IMR-90 (cell line): ENCODE measurements around the gene RASGEF1C. TPM values are rescaled to one million over a fixed set of nuclear protein-coding genes. Genes with fewer than 3 reads are reported as not detected.

Experiments
- ATAC-seq: fragments of 200-7000 bp; cut with Tn5 transposase; 2 replicates; pipeline ENCODE4 v1.9.1; 2020; ENCODE audit warnings: low read depth, mild to moderate bottlenecking, moderate library complexity
- BruUV-seq: library from RNA; stranded (reverse); fragments of 400-500 nt; replicated peaks from 2 replicates; lab custom pipeline; 2021; lab: Mats Ljungman, UMichigan
- CTCF ChIA-PET: fragments of 300-600 bp; formaldehyde crosslinking; extraction: SDS; loops from one replicate; lab custom pipeline; 2021; ENCODE audit warnings: antibody characterized with exemption; lab: Yijun Ruan, JAX
- POLR2A ChIA-PET: fragments of 300-600 bp; sonication (Branson Sonifier 250); formaldehyde crosslinking; loops from one replicate; lab custom pipeline; 2022; ENCODE audit warnings: antibody characterized with exemption; ENCODE audit not compliant: unreplicated experiment; lab: Charles Lee
- DNase-seq: peaks from one replicate; pipeline ENCODE4 v3.0.0; 2013
- H2AFZ ChIP-seq: replicated peaks from 2 replicates; pipeline ENCODE3; 2013; ENCODE audit warnings: low read length, mild to moderate bottlenecking; ENCODE audit not compliant: poor library complexity
- H2AK5ac ChIP-seq: 2 replicates; pipeline ENCODE4 v1.6.1; 2013; ENCODE audit warnings: low read depth, low read length, inconsistent platforms
- H2AK9ac ChIP-seq: replicated peaks from 2 replicates; pipeline ENCODE3; 2013; ENCODE audit warnings: mild to moderate bottlenecking, low read depth, low read length, moderate library complexity; ENCODE audit not compliant: poor library complexity
- H2BK120ac ChIP-seq: 2 replicates; pipeline ENCODE4 v1.6.1; 2013; ENCODE audit warnings: low read depth, low read length, inconsistent platforms
- H2BK15ac ChIP-seq: 3 replicates; pipeline ENCODE4 v1.6.1; 2013; ENCODE audit warnings: low read depth, low read length, inconsistent platforms
- H2BK20ac ChIP-seq: 2 replicates; pipeline ENCODE4 v1.6.1; 2013; ENCODE audit warnings: low read depth, mild to moderate bottlenecking, inconsistent platforms, low read length, moderate library complexity
- H2BK5ac ChIP-seq: 2 replicates; pipeline ENCODE4 v1.6.1; 2013; ENCODE audit warnings: mild to moderate bottlenecking, low read depth, low read length, inconsistent platforms; ENCODE audit not compliant: poor library complexity, severe bottlenecking
- H3K14ac ChIP-seq: replicated peaks from 2 replicates; pipeline ENCODE4 v1.6.1; 2013; ENCODE audit warnings: low read depth, low read length, inconsistent platforms
- H3K18ac ChIP-seq: 2 replicates; pipeline ENCODE4 v1.6.1; 2013; ENCODE audit warnings: low read depth, low read length, control low read depth
- H3K23ac ChIP-seq: 2 replicates; pipeline ENCODE4 v1.6.1; 2013; ENCODE audit warnings: low read depth, low read length, inconsistent platforms
- H3K27ac ChIP-seq: 2 replicates; pipeline ENCODE4 v1.5.1; 2013; ENCODE audit warnings: mild to moderate bottlenecking, control low read depth, low read length; ENCODE audit not compliant: insufficient read depth
- H3K27me3 ChIP-seq: 2 replicates; pipeline ENCODE4 v1.6.1; 2013; ENCODE audit warnings: low read length; ENCODE audit not compliant: control insufficient read depth, insufficient read depth
- H3K36me3 ChIP-seq: 2 replicates; pipeline ENCODE4 v1.6.1; 2013; ENCODE audit warnings: low read length, mixed read lengths; ENCODE audit not compliant: control insufficient read depth, insufficient read depth
- H3K4ac ChIP-seq: 2 replicates; pipeline ENCODE4 v1.6.1; 2013; ENCODE audit warnings: low read depth, low read length, inconsistent platforms
- H3K4me1 ChIP-seq: 2 replicates; pipeline ENCODE4 v1.6.1; 2013; ENCODE audit warnings: low read length, mixed read lengths; ENCODE audit not compliant: control insufficient read depth, insufficient read depth
- H3K4me2 ChIP-seq: 2 replicates; pipeline ENCODE4 v1.6.1; 2013; ENCODE audit warnings: low read depth, mild to moderate bottlenecking, control low read depth, low read length, moderate library complexity
- H3K4me3 ChIP-seq: 2 replicates; pipeline ENCODE4 v1.5.1; 2013; ENCODE audit warnings: low read depth, mild to moderate bottlenecking, control low read depth, low read length, moderate library complexity; ENCODE audit not compliant: insufficient read depth
- H3K56ac ChIP-seq: 2 replicates; pipeline ENCODE4 v1.6.1; 2013; ENCODE audit warnings: low read length, inconsistent platforms; ENCODE audit not compliant: insufficient read depth; ENCODE audit errors: extremely low read depth
- H3K79me1 ChIP-seq, 2 experiments: 2 replicates each; pipeline ENCODE4 v1.6.1; 2013; ENCODE audit warnings: low read length in 2 of 2, inconsistent platforms in 1 of 2, low read depth in 1 of 2
- H3K9ac ChIP-seq: 2 replicates; pipeline ENCODE4 v1.6.1; 2013; ENCODE audit warnings: low read depth, low read length, control low read depth
- H3K9me1 ChIP-seq: 2 replicates; pipeline ENCODE4 v1.6.1; 2013; ENCODE audit warnings: low read length, inconsistent platforms; ENCODE audit not compliant: insufficient read depth
- H3K9me3 ChIP-seq: 2 replicates; pipeline ENCODE4 v1.6.1; 2013; ENCODE audit warnings: low read length; ENCODE audit not compliant: control insufficient read depth, insufficient read depth
- H4K20me1 ChIP-seq: 2 replicates; pipeline ENCODE4 v1.6.1; 2013; ENCODE audit warnings: low read length, inconsistent platforms; ENCODE audit not compliant: insufficient read depth
- H4K5ac ChIP-seq: 2 replicates; pipeline ENCODE4 v1.6.1; 2013; ENCODE audit warnings: mild to moderate bottlenecking, low read depth, low read length, control low read depth
- H4K8ac ChIP-seq, 2 experiments: 2 replicates each; pipeline ENCODE4 v1.6.1; 2013; ENCODE audit warnings: low read depth in 2 of 2, low read length in 2 of 2, control low read depth in 1 of 2, inconsistent platforms in 1 of 2
- H4K91ac ChIP-seq: 2 replicates; pipeline ENCODE4 v1.6.1; 2013; ENCODE audit warnings: low read depth, low read length, inconsistent platforms; ENCODE audit not compliant: insufficient read depth
- CEBPB ChIP-seq: IDR thresholded peaks from 2 replicates; pipeline ENCODE4 v1.6.1; 2012; ENCODE audit warnings: low read depth, low read length, improper control_type of control experiment
- CHD1 ChIP-seq: IDR thresholded peaks from 2 replicates; pipeline ENCODE4 v1.6.1; 2012; ENCODE audit warnings: low read depth, low read length, improper control_type of control experiment
- ELK1 ChIP-seq: fragments of 150-350 bp; IDR thresholded peaks from 2 replicates; pipeline ENCODE4 v1.6.1; 2016; ENCODE audit warnings: low read depth, mild to moderate bottlenecking, low read length, moderate library complexity, borderline replicate concordance
- FOS ChIP-seq: fragments of 150-350 bp; IDR thresholded peaks from 2 replicates; pipeline ENCODE4 v1.6.1; 2016; ENCODE audit warnings: low read depth, low read length
- MAFK ChIP-seq: IDR thresholded peaks from 2 replicates; pipeline ENCODE4 v1.6.1; 2012; ENCODE audit warnings: low read depth, low read length, improper control_type of control experiment
- MAZ ChIP-seq: IDR thresholded peaks from 2 replicates; pipeline ENCODE4 v1.6.1; 2012; ENCODE audit warnings: low read depth, mild to moderate bottlenecking, low read length, improper control_type of control experiment, moderate library complexity, borderline replicate concordance
- MXI1 ChIP-seq: IDR thresholded peaks from 2 replicates; pipeline ENCODE4 v1.6.1; 2012; ENCODE audit warnings: low read depth, mild to moderate bottlenecking, low read length, moderate library complexity, borderline replicate concordance
- NFE2L2 ChIP-seq: fragments of 150-350 bp; IDR thresholded peaks from 2 replicates; pipeline ENCODE4 v1.6.1; 2016; ENCODE audit warnings: low read depth, mild to moderate bottlenecking, low read length
- POLR2A ChIP-seq: IDR thresholded peaks from 2 replicates; pipeline ENCODE4 v1.6.1; 2012; ENCODE audit warnings: mild to moderate bottlenecking, low read depth, low read length
- RFX5 ChIP-seq: IDR thresholded peaks from 2 replicates; pipeline ENCODE4 v1.8.0; 2012; ENCODE audit warnings: low read depth, mild to moderate bottlenecking, low read length, moderate library complexity
- WGBS, 2 experiments: methylation state at CpG; one replicate each; pipeline versions ENCODE4 v1.1.5 to v1.1.7; 2013; ENCODE audit warnings: missing lambda C conversion rate in 2 of 2; ENCODE audit not compliant: insufficient read length in 1 of 2; ENCODE audit errors: extremely low coverage in 2 of 2; 5-methylcytosine and 5-hydroxymethylcytosine counted together
- dilution Hi-C: fragments of 300-500 bp; cut with HindIII; formaldehyde crosslinking; loops from one replicate; pipeline ENCODE4 v1.14.3; 2018; ENCODE audit warnings: low sequenced_read_pairs; ENCODE audit not compliant: unreplicated experiment
- in situ Hi-C: fragments of 300-500 bp; cut with MboI; formaldehyde crosslinking; loops from 3 replicates; pipeline ENCODE4 v1.14.3; 2019; ENCODE audit warnings: low sequenced_read_pairs, inconsistent platforms, mixed read lengths
- intact Hi-C: fragments of 100-400 bp; cut with micrococcal nuclease; formaldehyde crosslinking; loops from 2 replicates; pipeline ENCODE4 v1.10.0; 2022
- polyA plus RNA-seq, 3 experiments: library from polyadenylated mRNA; depleted of rRNA; stranded (reverse); fragments of >200 nt; gene quantifications; 2 replicates each; pipeline ENCODE4 v1.2.3, GENCODE V29; 2012; ENCODE audit warnings: low replicate concordance in 1 of 3
- total RNA-seq: library from RNA; depleted of rRNA; stranded (reverse); fragments of >200 nt; gene quantifications from 2 replicates; pipeline ENCODE4 v1.2.3, GENCODE V29; 2012

The RASGEF1C gene
- total and polyA plus RNA-seq, 2 of the 4 experiments (the other 2 are of a cell fraction), result not detected

GRCh38 chr5:180154821-180155364, 54.1 kb downstream of the RASGEF1C start:
- H3K27ac ChIP-seq, result no peak overlapping the region
- TF ChIP-seq RFX5 (no peak), MXI1 (no peak), NFE2L2 (no peak), FOS (no peak), ELK1 (no peak), MAZ (no peak), CHD1 (no peak), POLR2A (no peak), MAFK (no peak), CEBPB (no peak)
- peaks cover 11% of the 10 kb centered on the region for H3K27me3 ChIP-seq
- dilution Hi-C loops (no loop called here), in situ Hi-C loops (no loop called here), intact Hi-C loops (no loop called here)
- WGBS, 2 experiments, result 100% methylated on average over 4 of the region's 5 CpGs; no CpG with 5 or more reads in 1 of the 2 experiments
- H2AFZ ChIP-seq, result no peak overlapping the region
- peaks cover 1% of the 10 kb centered on the region; the same call in 1 of the 2 replicates for H3K4me1 ChIP-seq
- H3K56ac ChIP-seq, result no peak overlapping the region
- no peak overlapping the region for H3K9ac ChIP-seq
- no peaks in the 10 kb centered on the region for H3K9me3 ChIP-seq
- no peak overlapping the region for H4K5ac ChIP-seq
- ATAC-seq, result no peak
- BruUV-seq, result no TSS peak
- H3K9me1 ChIP-seq, result no peaks in the 10 kb centered on the region
- H4K91ac ChIP-seq, result no peak overlapping the region
- no peak overlapping the region for H3K14ac ChIP-seq
- H2BK120ac ChIP-seq, result no peak overlapping the region
- POLR2A ChIA-PET, result no interaction called here
- H3K18ac ChIP-seq, result no peak overlapping the region
- no peak overlapping the region for H3K4me3 ChIP-seq
- H3K23ac ChIP-seq, result no peak overlapping the region
- H3K36me3 ChIP-seq, result no peaks in the 10 kb centered on the region
- no peak overlapping the region for H2AK9ac ChIP-seq
- H3K4me2 ChIP-seq, result no peak overlapping the region
- H2BK20ac ChIP-seq, result no peak overlapping the region
- CTCF ChIA-PET, result no interaction called here
- H4K8ac ChIP-seq, result no peak overlapping the region
- no peak overlapping the region for H2BK15ac ChIP-seq
- H4K20me1 ChIP-seq, result no peaks in the 10 kb centered on the region
- H3K4ac ChIP-seq, result no peak overlapping the region
- no peaks in the 10 kb centered on the region for H3K79me1 ChIP-seq
- H2BK5ac ChIP-seq, result no peak overlapping the region
- no peak for DNase-seq
- H2AK5ac ChIP-seq, result no peak overlapping the region
